Ovary (tissue), 9 donors: ENCODE measurements around the gene SHROOM3. TPM values are rescaled to one million over a fixed set of nuclear protein-coding genes. Genes with fewer than 3 reads are reported as not detected.

Experiments used
- DNase-seq, 5 donors: peaks; one replicate each; pipeline ENCODE4 v3.0.0-alpha.2; 2019 to 2020
- H3K27ac ChIP-seq, 2 donors: fragments of 200-600 bp; one replicate each; pipeline versions ENCODE4 v1.5.1 to v1.8.0; 2019 to 2022
- H3K27me3 ChIP-seq: fragments of 200-600 bp; one replicate; pipeline ENCODE4 v1.8.0; 2022
- H3K36me3 ChIP-seq: fragments of 200-600 bp; sonication (generic); one replicate; pipeline ENCODE4 v1.5.1; 2019
- H3K4me1 ChIP-seq: one replicate; pipeline ENCODE4 v1.8.1; 2013; ENCODE audit warnings: mild to moderate bottlenecking, moderate library complexity; ENCODE audit not compliant: insufficient read depth
- H3K4me3 ChIP-seq: fragments of 200-600 bp; sonication (generic); one replicate; pipeline ENCODE4 v1.5.1; 2017
- H3K9me3 ChIP-seq, 2 donors: fragments of 200-600 bp in 1 of 2; sonication (generic) in 1 of 2; one replicate each; pipeline versions ENCODE4 v1.5.1 to v1.8.1; 2013 to 2019; ENCODE audit warnings: mild to moderate bottlenecking in 1 of 2, moderate library complexity in 1 of 2
- CTCF ChIP-seq, 3 donors: fragments of 450-650 bp in 2 of 3; fragments of 200-600 bp in 1 of 3; IDR thresholded peaks; one replicate each; pipeline versions ENCODE4 v1.5.1 to v1.8.0; 2016 to 2022; ENCODE audit warnings: antibody characterized with exemption in 3 of 3, mild to moderate bottlenecking in 1 of 3
- EP300 ChIP-seq: sonication (generic); formaldehyde crosslinking; IDR thresholded peaks from one replicate; pipeline ENCODE4 v1.6.1; 2017; ENCODE audit warnings: antibody characterized with exemption
- POLR2A ChIP-seq: fragments of 450-650 bp; IDR thresholded peaks from one replicate; pipeline ENCODE4 v1.6.1; 2017; ENCODE audit warnings: antibody characterized with exemption, mild to moderate bottlenecking, moderate library complexity
- WGBS, 3 donors: extraction: QIAGEN DNeasy Blood & Tissue Kit in 1 of 3; methylation state at CpG; one replicate each; pipeline versions ENCODE4 v1.1.5 to v1.1.7; 2013 to 2017; 5-methylcytosine and 5-hydroxymethylcytosine counted together
- intact Hi-C, 4 donors: fragments of 100-400 bp; cut with DNase I; formaldehyde crosslinking; loops; one replicate each; pipeline versions ENCODE4 v1.11.0 to v1.15.1; 2022 to 2023
- polyA plus RNA-seq, 2 donors: library from polyadenylated mRNA; stranded (reverse); fragments of 200-250 nt in 1 of 2; fragments of 350-450 nt in 1 of 2; fragmentation: Illumina TruSeq in 1 of 2; extraction: RNeasy Lipid Tissue Mini Kit (QIAGEN cat#74804) in 1 of 2; gene quantifications; one replicate each; pipeline ENCODE4 v1.2.3, GENCODE V29; 2013 to 2014
- total RNA-seq, 7 donors: library from RNA; depleted of rRNA in 2 of 7; stranded (reverse); fragments of >200 nt in 2 of 7; fragmentation: NEBNext Ultra II Directional in 3 of 7; extraction: Animal tissue kit (Norgen Biotek cat#: 25700) in 3 of 7; gene quantifications; one replicate each; pipeline versions ENCODE4 v1.1.0 to v1.2.4, GENCODE V29; 2016 to 2023
- donor health status: DM: no; HTN: no; CAD: no; lungs with moderate emphysema.
- donor health status: DM: no; HTN: no; CAD: no.
- donor health status: Bipolar disorder and iron deficiency.
- donor health status: DM: yes; HTN: yes; CAD: no.
- donor health status: DM: no; HTN: no; CAD: no.
- donor health status: DM: yes; HTN: yes; CAD: no.

The SHROOM3 gene
- total and polyA plus RNA-seq, 9 donors, result 0.80 to 70.1 (median 3.8) TPM

GRCh38 chr4:76729460-76729859 lies 294.4 kb downstream of the SHROOM3 start:
- H3K4me1 ChIP-seq, result no peaks in the 10 kb centered on the region
- H3K4me3 ChIP-seq, result no peak overlapping the region
- intact Hi-C loops, result no loop called here
- H3K27me3 ChIP-seq, result no peaks in the 10 kb centered on the region
- TF ChIP-seq CTCF (IDR thresholded peaks at IDR 0.05) (no peak), POLR2A (no peak), EP300 (no peak)
- no peaks in the 10 kb centered on the region for H3K9me3 ChIP-seq
- no peaks in the 10 kb centered on the region for H3K36me3 ChIP-seq
- no peak for DNase-seq
- H3K27ac ChIP-seq, result no peak overlapping the region
- 74 to 91% (median 90%) methylated on average over 1 of the region's 1 CpG for WGBS, 3 donors

- 84 to 94% (median 89%) methylated on average over 1 of the region's 1 CpG for WGBS, 3 donors
- Histone ChIP-seq H3K4me3 (no peak overlapping the region), H3K27ac (no peak overlapping the region), H3K4me1 (no peaks in the 10 kb centered on the region), H3K9me3 (no peaks in the 10 kb centered on the region), H3K36me3 (no peaks in the 10 kb centered on the region), H3K27me3 (no peaks in the 10 kb centered on the region)
- TF ChIP-seq CTCF (IDR thresholded peaks at IDR 0.05) (no peak), EP300 (no peak), POLR2A (no peak)
- no peak for DNase-seq
- intact Hi-C loops, result loop anchor here in 1 of 4 donors (10.0 kb wide), 1 partner anchor 115 kb away; no protein-coding TSS in a partner anchor
These were observed 295.0 kb downstream of the SHROOM3 start for GRCh38 chr4:76729980-76730379.

GRCh38 chr4:76732246-76732645 lies 297.2 kb downstream of the SHROOM3 start:
- no peaks in the 10 kb centered on the region for H3K9me3 ChIP-seq
- WGBS, 3 donors, result 82 to 92% (median 83%) methylated on average over 1 of the region's 1 CpG
- H3K36me3 ChIP-seq, result no peaks in the 10 kb centered on the region
- no peak for DNase-seq
- H3K4me1 ChIP-seq, result no peaks in the 10 kb centered on the region
- no peak overlapping the region for H3K27ac ChIP-seq
- intact Hi-C loops, result loop anchor here in 1 of 4 donors (10.0 kb wide), 1 partner anchor 117 kb away; no protein-coding TSS in a partner anchor
- no peaks in the 10 kb centered on the region for H3K27me3 ChIP-seq
- H3K4me3 ChIP-seq, result no peak overlapping the region
- TF ChIP-seq POLR2A (no peak), CTCF (IDR thresholded peaks at IDR 0.05) (no peak), EP300 (no peak)

- 65 to 71% (median 66%) methylated on average over 3 of the region's 3 CpGs for WGBS, 3 donors
- TF ChIP-seq CTCF (IDR thresholded peaks at IDR 0.05), result no peak
- no peak for TF ChIP-seq POLR2A
- no peak for TF ChIP-seq EP300
- peaks cover 2% of the 10 kb centered on the region for H3K4me1 ChIP-seq
- intact Hi-C loops, result loop anchor here in 1 of 4 donors (10.0 kb wide), 1 partner anchor 118 kb away; no protein-coding TSS in a partner anchor
- H3K27me3 ChIP-seq, result no peaks in the 10 kb centered on the region
- H3K4me3 ChIP-seq, result no peak overlapping the region
- no peak overlapping the region for H3K27ac ChIP-seq
- H3K36me3 ChIP-seq, result no peaks in the 10 kb centered on the region
- DNase-seq, result no peak
- no peaks in the 10 kb centered on the region for H3K9me3 ChIP-seq
These were observed 298.2 kb downstream of the SHROOM3 start for GRCh38 chr4:76733068-76733771.
